T-cell (primary cell): ENCODE measurements around the gene POU5F2. TPM values are rescaled to one million over a fixed set of nuclear protein-coding genes. Genes with fewer than 3 reads are reported as not detected.

Experiments used
- ATAC-seq, 4 experiments: fragments of 200-7000 bp in 3 of 4; fragments of 150-1000 bp in 1 of 4; cut with Tn5 transposase; replicated peaks in 1 of 4; 1 replicate in 3 of 4; 2 replicates in 1 of 4; pipeline ENCODE4 v1.10.0; 2021; ENCODE audit warnings: moderate library complexity in 3 of 4, mild to moderate bottlenecking in 2 of 4, moderate number of reproducible peaks in 1 of 4
- CTCF ChIA-PET, 2 donors: fragments of 300-600 bp; sonication (Branson Sonifier 250); formaldehyde crosslinking; loops; one replicate each; lab custom pipeline; 2022; ENCODE audit warnings: antibody characterized with exemption in 2 of 2; lab: Charles Lee
- POLR2A ChIA-PET, 2 donors: fragments of 300-600 bp; sonication (Branson Sonifier 250); formaldehyde crosslinking; loops; one replicate each; lab custom pipeline; 2022; ENCODE audit warnings: antibody characterized with exemption in 2 of 2; lab: Charles Lee
- DNase-seq, 35 experiments: peaks; one replicate each; pipeline versions ENCODE4 v3.0.0 to v3.0.0-alpha.2; 2013 to 2023
- H3K27ac ChIP-seq: one replicate; pipeline ENCODE4 v1.5.1; 2013; ENCODE audit warnings: low read length
- H3K27me3 ChIP-seq, 2 experiments: replicated peaks in 1 of 2; 1 replicate in 1 of 2; 2 replicates in 1 of 2; pipeline versions ENCODE4 v1.6.1 to v1.7.0; 2013; ENCODE audit warnings: low read length in 1 of 2, mixed read lengths in 1 of 2; ENCODE audit not compliant: control insufficient read depth in 2 of 2, insufficient read depth in 2 of 2; ENCODE audit errors: extremely low read depth in 1 of 2
- H3K36me3 ChIP-seq, 2 donors: 1 replicate in 1 of 2; 2 replicates in 1 of 2; pipeline versions ENCODE4 v1.6.1 to v1.7.0; 2013; ENCODE audit warnings: low read length in 1 of 2; ENCODE audit not compliant: control insufficient read depth in 2 of 2, insufficient read depth in 1 of 2; ENCODE audit errors: extremely low read depth in 1 of 2
- H3K4me1 ChIP-seq, 2 experiments: 1 replicate in 1 of 2; 2 replicates in 1 of 2; pipeline versions ENCODE4 v1.6.1 to v1.7.0; 2013; ENCODE audit warnings: low read length in 2 of 2, mixed read lengths in 1 of 2; ENCODE audit not compliant: insufficient read depth in 2 of 2, control insufficient read depth in 1 of 2; ENCODE audit errors: extremely low read depth in 1 of 2
- H3K4me3 ChIP-seq, 2 donors: 1 replicate in 1 of 2; 2 replicates in 1 of 2; pipeline versions ENCODE4 v1.5.1 to v1.7.0; 2013; ENCODE audit warnings: mild to moderate bottlenecking in 2 of 2, low read length in 1 of 2, moderate library complexity in 1 of 2; ENCODE audit not compliant: control insufficient read depth in 1 of 2; ENCODE audit errors: extremely low read depth in 1 of 2
- H3K9me3 ChIP-seq: 2 replicates; pipeline ENCODE4 v1.7.0; 2013
- H3K27ac Mint-ChIP-seq, 2 donors: one replicate each; pipeline ENCODE4 v1.8.0; 2020 to 2021; ENCODE audit warnings: mild to moderate bottlenecking in 2 of 2, mixed read lengths in 2 of 2
- H3K27me3 Mint-ChIP-seq, 2 donors: one replicate each; pipeline ENCODE4 v1.8.0; 2021 to 2022; ENCODE audit warnings: mixed read lengths in 2 of 2
- H3K36me3 Mint-ChIP-seq: one replicate; pipeline ENCODE4 v1.8.0; 2021; ENCODE audit warnings: mixed read lengths
- H3K4me1 Mint-ChIP-seq, 3 donors: one replicate each; pipeline ENCODE4 v1.8.0; 2020 to 2022; ENCODE audit warnings: mixed read lengths in 3 of 3, mild to moderate bottlenecking in 1 of 3
- H3K4me3 Mint-ChIP-seq, 3 donors: one replicate each; pipeline ENCODE4 v1.8.0; 2020 to 2022; ENCODE audit warnings: mild to moderate bottlenecking in 3 of 3, mixed read lengths in 3 of 3, moderate library complexity in 3 of 3
- H3K9me3 Mint-ChIP-seq, 3 donors: one replicate each; pipeline ENCODE4 v1.8.0; 2020 to 2022; ENCODE audit warnings: mixed read lengths in 3 of 3
- WGBS: methylation state at CpG from one replicate; pipeline ENCODE4 v1.1.5; 2013; ENCODE audit warnings: missing lambda C conversion rate; ENCODE audit not compliant: insufficient coverage; 5-methylcytosine and 5-hydroxymethylcytosine counted together
- total RNA-seq, 35 experiments: library from RNA in 6 of 35; stranded (reverse) in 6 of 35; fragments of 120-200 nt in 1 of 35; gene quantifications; one replicate each; pipeline versions ENCODE4 v1.2.1 to v1.2.4 and lab custom pipeline; 2013 to 2026

POU5F2 gene
- total RNA-seq, 5 donors from 2014 or later (not counting 1 experiment from before 2014, with no cell fraction given): 1.5 to 4.0 (median 2.0) TPM

DNA sequence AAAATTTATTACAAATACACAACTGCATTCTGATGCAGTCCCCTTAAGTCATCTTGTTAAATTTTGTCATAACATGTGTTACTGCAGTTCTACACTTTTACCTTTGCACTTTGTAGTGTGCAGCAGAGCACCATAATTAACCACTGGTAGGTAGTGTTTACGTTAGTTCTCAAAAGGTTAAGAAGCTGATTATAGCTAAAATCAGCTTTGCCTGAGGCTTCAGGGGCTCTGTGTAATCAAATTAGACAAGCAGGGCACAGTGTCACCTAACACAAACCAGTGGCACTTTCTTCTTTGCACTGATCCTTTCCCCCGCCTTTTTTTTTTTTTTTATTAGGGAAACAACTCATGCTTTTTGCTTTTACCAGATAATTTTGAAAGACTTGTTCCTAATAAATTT, 26.1 kb downstream of the POU5F2 start:
- POLR2A ChIA-PET: interaction anchor here in 1 of 2 donors (0.6 kb wide), 1 partner anchor 18 kb away, joined by 5 read pairs; no protein-coding TSS in a partner anchor
- WGBS: 100% methylated on average over 1 of the region's 2 CpGs
- H3K4me3 Mint-ChIP-seq: no peak overlapping the region

DNA sequence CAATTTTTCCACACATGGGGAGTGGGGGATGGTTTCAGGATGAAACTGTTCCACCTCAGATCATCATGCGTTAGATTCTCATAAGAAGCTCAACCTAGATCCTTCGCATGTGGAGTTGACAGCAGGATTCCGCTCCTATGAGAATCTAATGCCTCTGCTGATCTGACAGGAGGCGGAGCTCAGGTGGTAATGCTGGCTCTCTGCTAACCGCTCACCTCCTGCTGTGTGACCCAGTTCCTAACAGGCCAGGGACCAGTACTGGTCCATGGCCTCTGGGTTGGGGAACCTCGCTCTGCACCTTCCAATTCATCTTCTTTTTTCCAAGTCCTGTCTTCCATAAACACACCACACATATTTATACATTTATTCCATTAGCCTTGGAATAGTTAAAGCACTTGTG, 33.0 kb downstream of the POU5F2 start:
- CTCF ChIA-PET: no interaction called here
- Mint-ChIP-seq H3K27ac (no peak overlapping the region), H3K9me3 (peaks cover 0 to 9% (median 6%) of the 10 kb centered on the region in 3 donors), H3K4me1 (peaks cover 0 to 9% (median 6%) of the 10 kb centered on the region in 3 donors), H3K27me3 (no peaks in the 10 kb centered on the region), H3K4me3 (no peak overlapping the region), H3K36me3 (peaks cover 41% of the 10 kb centered on the region)
- Histone ChIP-seq H3K4me1 (no peaks in the 10 kb centered on the region), H3K4me3 (no peak overlapping the region), H3K36me3 (no peaks in the 10 kb centered on the region), H3K9me3 (no peaks in the 10 kb centered on the region), H3K27me3 (no peaks in the 10 kb centered on the region), H3K27ac (no peak overlapping the region)
- POLR2A ChIA-PET: no interaction called here
- 97% methylated on average over 5 of the region's 6 CpGs for WGBS
- DNase-seq (no peak), ATAC-seq (no peak)

More for the DNA sequence above, 26.1 kb downstream of the POU5F2 start:
- H3K36me3 Mint-ChIP-seq: peaks cover 33% of the 10 kb centered on the region
- H3K4me1 ChIP-seq: no peaks in the 10 kb centered on the region
- peaks cover 6 to 17% (median 13%) of the 10 kb centered on the region in 3 donors for H3K4me1 Mint-ChIP-seq
- H3K27me3 ChIP-seq: no peaks in the 10 kb centered on the region
- H3K27ac ChIP-seq: no peak overlapping the region
- H3K9me3 ChIP-seq: no peaks in the 10 kb centered on the region
- CTCF ChIA-PET: no interaction called here
- peaks cover 0 to 10% (median 6%) of the 10 kb centered on the region in 3 donors for H3K9me3 Mint-ChIP-seq
- H3K36me3 ChIP-seq: no peaks in the 10 kb centered on the region
- no peaks in the 10 kb centered on the region for H3K27me3 Mint-ChIP-seq
- DNase-seq (no peak), ATAC-seq (no peak)
- H3K27ac Mint-ChIP-seq: no peak overlapping the region
- H3K4me3 ChIP-seq: no peak overlapping the region

DNA sequence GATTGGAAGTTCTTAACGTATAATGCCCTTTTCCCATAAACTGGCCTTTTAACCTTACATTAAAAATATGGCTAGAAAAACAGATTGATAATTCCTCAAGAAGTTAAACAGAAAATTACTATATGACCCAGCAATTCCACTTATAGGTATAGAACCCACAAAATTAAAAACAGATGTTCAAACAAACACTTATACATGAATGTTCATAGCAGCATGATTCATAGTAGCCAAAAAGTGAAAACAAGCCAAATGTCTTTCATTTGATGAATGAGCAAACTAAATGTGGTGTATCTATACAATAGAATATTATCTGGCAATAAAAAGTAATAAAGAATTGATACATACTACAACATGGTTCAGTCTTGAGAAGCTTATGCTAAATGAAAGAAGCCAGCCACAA, 35.5 kb downstream of the POU5F2 start:
- ATAC-seq: no peak
- no peaks in the 10 kb centered on the region for H3K4me1 ChIP-seq
- DNase-seq: no peak
- WGBS: no CpG with 5 or more reads among the region's 1 CpG
- Mint-ChIP-seq H3K27ac (no peak overlapping the region), H3K27me3 (no peaks in the 10 kb centered on the region), H3K9me3 (no peaks in the 10 kb centered on the region), H3K36me3 (peaks cover 34% of the 10 kb centered on the region), H3K4me3 (no peak overlapping the region), H3K4me1 (peaks cover 5 to 13% (median 6%) of the 10 kb centered on the region in 3 donors)
- H3K9me3 ChIP-seq: no peaks in the 10 kb centered on the region
- H3K4me3 ChIP-seq: no peak overlapping the region
- no peaks in the 10 kb centered on the region for H3K27me3 ChIP-seq
- ChIA-PET POLR2A (no interaction called here), CTCF (interaction anchor here in 1 of 2 donors (0.6 kb wide), 1 partner anchor 48 kb away, joined by 3 read pairs; no protein-coding TSS in a partner anchor)
- H3K36me3 ChIP-seq: no peaks in the 10 kb centered on the region
- no peak overlapping the region for H3K27ac ChIP-seq

GRCh38 chr5:93704996-93705395, 36.4 kb downstream of the POU5F2 start:
- H3K27me3 Mint-ChIP-seq: no peaks in the 10 kb centered on the region
- peaks cover 37% of the 10 kb centered on the region for H3K36me3 Mint-ChIP-seq
- H3K27ac ChIP-seq: no peak overlapping the region
- no peaks in the 10 kb centered on the region for H3K36me3 ChIP-seq
- no peaks in the 10 kb centered on the region for H3K9me3 ChIP-seq
- no peak for DNase-seq
- H3K4me1 ChIP-seq: no peaks in the 10 kb centered on the region
- POLR2A ChIA-PET: no interaction called here
- no peaks in the 10 kb centered on the region for H3K9me3 Mint-ChIP-seq
- CTCF ChIA-PET: no interaction called here
- H3K27ac Mint-ChIP-seq: no peak overlapping the region
- no peaks in the 10 kb centered on the region for H3K27me3 ChIP-seq
- H3K4me3 Mint-ChIP-seq: no peak overlapping the region
- ATAC-seq: no peak
- peaks cover 5 to 13% (median 6%) of the 10 kb centered on the region in 3 donors for H3K4me1 Mint-ChIP-seq
- no peak overlapping the region for H3K4me3 ChIP-seq

DNA sequence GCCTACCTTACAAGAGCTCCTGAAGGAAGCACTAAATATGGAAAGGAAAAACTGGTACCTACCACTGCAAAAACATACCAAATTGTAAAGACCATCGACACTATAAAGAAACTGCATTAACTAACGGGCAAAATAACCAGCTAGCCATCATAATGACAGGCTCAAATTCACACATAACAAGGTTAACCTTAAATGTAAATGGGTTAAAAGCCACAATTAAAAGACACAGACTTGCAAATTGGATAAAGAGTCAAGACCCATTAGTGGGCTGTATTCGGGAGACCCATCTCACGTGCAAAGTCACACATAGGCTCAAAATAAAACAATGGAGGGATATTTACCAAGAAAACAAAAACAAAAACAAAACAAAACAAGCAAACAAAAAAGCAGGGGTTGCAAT, 49.4 kb downstream of the POU5F2 start:
- no peaks in the 10 kb centered on the region for H3K9me3 ChIP-seq
- H3K9me3 Mint-ChIP-seq: peaks cover 14 to 42% (median 20%) of the 10 kb centered on the region in 3 donors
- H3K36me3 ChIP-seq: no peaks in the 10 kb centered on the region
- H3K27me3 ChIP-seq: no peaks in the 10 kb centered on the region
- ChIA-PET POLR2A (no interaction called here), CTCF (no interaction called here)
- H3K27ac ChIP-seq: no peak overlapping the region
- ATAC-seq: no peak
- no peak overlapping the region for H3K4me3 ChIP-seq
- H3K4me1 ChIP-seq: no peaks in the 10 kb centered on the region
- no peaks in the 10 kb centered on the region for H3K27me3 Mint-ChIP-seq
- no peaks in the 10 kb centered on the region for H3K4me1 Mint-ChIP-seq
- H3K27ac Mint-ChIP-seq: no peak overlapping the region
- DNase-seq: no peak
- no peak overlapping the region for H3K4me3 Mint-ChIP-seq
- peaks cover 62% of the 10 kb centered on the region for H3K36me3 Mint-ChIP-seq
- no CpG with 5 or more reads among the region's 4 CpGs for WGBS

Other genes with a start within 250 kb of the POU5F2 start
- not detected for gene NR2F1-AS1, start 160.4 kb downstream of the POU5F2 start, total RNA-seq
- under 1 TPM in 3 of 5 donors, not detected in 2; 0.25 to 0.67 (median 0.33) TPM for gene NR2F1, start 158.4 kb downstream of the POU5F2 start, total RNA-seq